Endothelial cell of umbilical vein (primary cell): ENCODE results near the gene CDH23.

Source experiments
- CTCF ChIP-seq, 2 donors: IDR thresholded peaks; 1 replicate in 1 of 2; 2 replicates in 1 of 2; pipeline ENCODE4 v1.5.1; 2011; ENCODE audit warnings: low read length in 2 of 2, mild to moderate bottlenecking in 2 of 2, moderate library complexity in 2 of 2, control low read depth in 1 of 2, inconsistent platforms in 1 of 2, low read depth in 1 of 2; ENCODE audit not compliant: insufficient read depth in 1 of 2; ENCODE audit errors: extremely low read depth in 1 of 2
- EZH2 ChIP-seq: IDR thresholded peaks from 2 replicates; pipeline ENCODE4 v1.6.1; 2012; ENCODE audit warnings: borderline replicate concordance, low read depth, mild to moderate bottlenecking, moderate library complexity, low read length, inconsistent platforms; ENCODE audit not compliant: severe bottlenecking
- FOS ChIP-seq: IDR thresholded peaks from 2 replicates; pipeline ENCODE4 v1.6.1; 2011; ENCODE audit warnings: mild to moderate bottlenecking, low read length, moderate library complexity, borderline replicate concordance; ENCODE audit not compliant: insufficient read depth
- GATA2 ChIP-seq: IDR thresholded peaks from 2 replicates; pipeline ENCODE4 v1.7.0; 2011; ENCODE audit warnings: low read depth, mild to moderate bottlenecking, moderate library complexity, mixed read lengths, low read length; ENCODE audit not compliant: insufficient read length, insufficient read depth
- JUN ChIP-seq: IDR thresholded peaks from 2 replicates; pipeline ENCODE4 v1.6.1; 2011; ENCODE audit warnings: borderline replicate concordance, low read depth; ENCODE audit not compliant: insufficient read length, insufficient read depth
- MYC ChIP-seq: IDR thresholded peaks from one replicate; pipeline ENCODE4 v1.6.1; 2011; ENCODE audit warnings: mild to moderate bottlenecking, low read depth, low read length
- POLR2A ChIP-seq: IDR thresholded peaks from 2 replicates; pipeline ENCODE4 v1.6.1; 2012; ENCODE audit warnings: low read depth, mild to moderate bottlenecking, control low read depth, low read length
- POLR2AphosphoS5 ChIP-seq: IDR thresholded peaks from 2 replicates; pipeline ENCODE4 v1.6.1; 2012; ENCODE audit warnings: low read depth, mild to moderate bottlenecking, control low read depth, low read length, moderate library complexity; ENCODE audit not compliant: insufficient read depth
- TF ChIP-seq, protein P1 (sequence below): IDR thresholded peaks from 2 replicates; pipeline ENCODE4 v1.6.1; 2011; ENCODE audit not compliant: insufficient read depth, insufficient read length

GRCh38 chr10:71831646-71832552 lies 435.2 kb downstream of the CDH23 start:
- TF ChIP-seq JUN, result no peak
- TF ChIP-seq CTCF (IDR thresholded peaks at IDR 0.05; ENCODE audit: extremely low read depth in 1 of 2, insufficient read depth in 1 of 2, low read depth in 1 of 2, low read length in 2 of 2), result no peak
- TF ChIP-seq EZH2, result no peak
- no peak for TF ChIP-seq POLR2AphosphoS5
- TF ChIP-seq POLR2A, result no peak
- peak; percentile 67 for TF ChIP-seq FOS
- TF ChIP-seq MYC, result no peak
- TF ChIP-seq, protein P1, sequence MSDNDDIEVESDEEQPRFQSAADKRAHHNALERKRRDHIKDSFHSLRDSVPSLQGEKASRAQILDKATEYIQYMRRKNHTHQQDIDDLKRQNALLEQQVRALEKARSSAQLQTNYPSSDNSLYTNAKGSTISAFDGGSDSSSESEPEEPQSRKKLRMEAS, result no peak
- no peak for TF ChIP-seq GATA2
